H1 (cell line): Measurements from ENCODE around the gene CDCP1. TPM values are rescaled to one million over a fixed set of nuclear protein-coding genes. Genes with fewer than 3 reads are reported as not detected.
A peak's percentile ranks its signal among the peaks of the same experiment; 100 is the strongest.

Experiments used
- BACH1 ChIP-seq: IDR thresholded peaks from 2 replicates; pipeline ENCODE4 v1.6.1; 2012; ENCODE audit warnings: low read length, improper control_type of control experiment
- CHD1 ChIP-seq: IDR thresholded peaks from 2 replicates; pipeline ENCODE4 v1.6.1; 2012; ENCODE audit warnings: low read depth, low read length, improper control_type of control experiment
- EGR1 ChIP-seq: IDR thresholded peaks from 2 replicates; pipeline ENCODE4 v1.6.1; 2011; ENCODE audit warnings: low read depth, low read length, borderline replicate concordance
- FOSL1 ChIP-seq: IDR thresholded peaks from 2 replicates; pipeline ENCODE4 v1.6.1; 2011; ENCODE audit warnings: mild to moderate bottlenecking, low read depth, low read length, moderate library complexity; ENCODE audit not compliant: insufficient read depth
- GTF2F1 ChIP-seq: IDR thresholded peaks from 2 replicates; pipeline ENCODE4 v1.6.1; 2012; ENCODE audit warnings: low read depth, low read length, improper control_type of control experiment, borderline replicate concordance
- HDAC2 ChIP-seq, 2 experiments: fragments of 300-600 bp in 1 of 2; sonication (generic) in 1 of 2; IDR thresholded peaks; 2 replicates each; pipeline ENCODE4 v1.6.1; 2011 to 2012; ENCODE audit warnings: low read depth in 2 of 2, low read length in 2 of 2, mild to moderate bottlenecking in 2 of 2, moderate library complexity in 2 of 2, borderline replicate concordance in 1 of 2, inconsistent platforms in 1 of 2
- HDAC6 ChIP-seq: IDR thresholded peaks from one replicate; pipeline ENCODE4 v1.7.1; 2012; ENCODE audit warnings: low read depth, mild to moderate bottlenecking, inconsistent platforms, low read length, moderate library complexity
- MAX ChIP-seq: IDR thresholded peaks from 2 replicates; pipeline ENCODE4 v1.6.1; 2012; ENCODE audit warnings: inconsistent platforms
- NRF1 ChIP-seq: IDR thresholded peaks from 2 replicates; pipeline ENCODE4 v1.6.1; 2011; ENCODE audit warnings: mild to moderate bottlenecking, low read depth, low read length, improper control_type of control experiment
- SRF ChIP-seq: IDR thresholded peaks from 2 replicates; pipeline ENCODE4 v1.6.1; 2011; ENCODE audit warnings: mild to moderate bottlenecking, low read depth, low read length, moderate library complexity
- SUZ12 ChIP-seq: fragments of 200-600 bp; sonication (generic); IDR thresholded peaks from 2 replicates; pipeline ENCODE4 v1.6.1; 2012; ENCODE audit warnings: mild to moderate bottlenecking, inconsistent platforms, low read length, moderate library complexity, mixed read lengths
- TAF1 ChIP-seq: IDR thresholded peaks from 2 replicates; pipeline ENCODE4 v1.6.1; 2011; ENCODE audit warnings: mild to moderate bottlenecking, low read depth, low read length
- TEAD4 ChIP-seq: IDR thresholded peaks from 2 replicates; pipeline ENCODE4 v1.6.1; 2012; ENCODE audit warnings: low read depth, low read length, inconsistent platforms, mixed read lengths
- YY1 ChIP-seq: IDR thresholded peaks from 2 replicates; pipeline ENCODE4 v1.6.1; 2011; ENCODE audit warnings: low read depth, mild to moderate bottlenecking, low read length
- polyA plus RNA-seq, 7 experiments: library from polyadenylated mRNA; depleted of rRNA in 3 of 7; stranded (reverse) in 5 of 7; unstranded in 2 of 7; fragments of >200 nt in 5 of 7; fragments of 200-250 nt in 2 of 7; gene quantifications; 1 replicate in 5 of 7; 2 replicates in 1 of 7; 4 replicates in 1 of 7; pipeline versions ENCODE4 v1.2.1 to v1.2.3, GENCODE V29; 2011 to 2013; ENCODE audit warnings: missing spikeins in 2 of 7, mixed read lengths in 2 of 7
- total RNA-seq: library from RNA; stranded (reverse); fragmentation: NEBNext Ultra II Directional; extraction: Animal tissue kit (Norgen Biotek cat#: 25700); gene quantifications from 2 replicates; pipeline ENCODE4 v1.2.1, GENCODE V29; 2021

CDCP1 gene
- total and polyA plus RNA-seq, 2 of the 8 experiments (the other 6 are each of a cell fraction or from before 2014, with no cell fraction given), result 10.0 to 23.3 TPM

- TF ChIP-seq FOSL1 (no peak), GTF2F1 (no peak), EGR1 (no peak), HDAC2 (IDR thresholded peaks at IDR 0.05; ENCODE audit: borderline replicate concordance in 1 of 2, low read depth in 2 of 2, low read length in 2 of 2) (peak in 1 of 2 experiments; percentile 93; a peak in 1 of 4 replicates), BACH1 (peak; percentile 85; the same call in 1 of the 2 replicates), SUZ12 (no peak), SRF (peak; percentile 23; the same call in 1 of the 2 replicates), TAF1 (no peak), YY1 (0 out of 2 replicates have a peak, but pooled peaks have one; percentile 38), TEAD4 (0 out of 2 replicates have a peak, but pooled peaks have one; percentile 5), MAX (peak; percentile 59; the same call in 1 of the 2 replicates), CHD1 (no peak), HDAC6 (no peak), NRF1 (no peak)
Measured at GRCh38 chr3:45037720-45038455, 108.3 kb downstream of the CDCP1 start (continued).
